T-helper 1 cell (primary cell): ENCODE data around the gene EPS8L1.
"Not testable (repeated sequence)": the region's sequence is repeated elsewhere in the genome, so short reads cannot be mapped to it uniquely, and the experiment has no call there.

ENCODE experiments used
- DNase-seq, 5 donors: peaks; one replicate each; pipeline ENCODE4 v3.0.0-alpha.2; 2012 to 2020

Gene EPS8L1

DNA sequence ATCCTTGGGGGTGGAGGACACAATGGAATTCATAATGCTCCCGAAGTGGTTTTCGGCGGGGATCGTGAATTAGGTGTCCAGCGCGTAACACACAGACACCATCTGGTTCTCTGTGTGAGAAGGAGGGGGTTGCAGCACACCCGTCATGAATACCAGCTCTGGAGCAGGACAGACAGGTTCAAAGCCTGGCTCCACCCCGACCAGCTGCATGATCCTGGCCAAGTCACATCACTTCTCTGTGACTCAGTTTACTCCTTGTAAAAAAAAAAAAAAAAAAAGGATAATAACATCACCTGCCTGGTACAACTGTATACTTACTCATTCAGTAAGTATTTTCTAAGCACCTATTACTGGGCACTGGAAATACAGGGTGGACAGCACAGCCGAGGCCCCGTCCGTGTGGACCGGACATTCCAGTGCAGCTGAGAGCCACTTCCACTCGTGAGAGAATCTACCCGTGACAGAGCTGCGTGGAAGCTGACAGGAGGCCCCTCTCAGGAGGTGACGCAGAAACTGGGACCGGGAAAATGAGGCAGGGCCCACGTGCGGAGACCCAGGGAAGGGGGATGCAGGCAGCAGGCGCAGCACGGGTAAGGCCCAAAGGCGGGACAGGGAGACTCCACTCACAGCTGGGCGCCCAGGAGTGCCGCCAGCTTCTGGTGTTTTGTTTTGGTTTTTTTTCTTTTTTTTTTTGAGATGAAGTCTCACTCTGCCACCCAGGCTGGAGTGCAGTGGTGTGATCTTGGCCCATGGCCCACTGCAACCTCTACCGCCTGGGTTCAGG, 24.7 kb upstream of the EPS8L1 start:
- DNase-seq, result no peak

- DNase-seq, result no peak
Observed at GRCh38 chr19:55053735-55054134, 21.9 kb upstream of the EPS8L1 start.

- DNase-seq, result no peak
Observed at GRCh38 chr19:55056827-55057226, 18.8 kb upstream of the EPS8L1 start.

DNA sequence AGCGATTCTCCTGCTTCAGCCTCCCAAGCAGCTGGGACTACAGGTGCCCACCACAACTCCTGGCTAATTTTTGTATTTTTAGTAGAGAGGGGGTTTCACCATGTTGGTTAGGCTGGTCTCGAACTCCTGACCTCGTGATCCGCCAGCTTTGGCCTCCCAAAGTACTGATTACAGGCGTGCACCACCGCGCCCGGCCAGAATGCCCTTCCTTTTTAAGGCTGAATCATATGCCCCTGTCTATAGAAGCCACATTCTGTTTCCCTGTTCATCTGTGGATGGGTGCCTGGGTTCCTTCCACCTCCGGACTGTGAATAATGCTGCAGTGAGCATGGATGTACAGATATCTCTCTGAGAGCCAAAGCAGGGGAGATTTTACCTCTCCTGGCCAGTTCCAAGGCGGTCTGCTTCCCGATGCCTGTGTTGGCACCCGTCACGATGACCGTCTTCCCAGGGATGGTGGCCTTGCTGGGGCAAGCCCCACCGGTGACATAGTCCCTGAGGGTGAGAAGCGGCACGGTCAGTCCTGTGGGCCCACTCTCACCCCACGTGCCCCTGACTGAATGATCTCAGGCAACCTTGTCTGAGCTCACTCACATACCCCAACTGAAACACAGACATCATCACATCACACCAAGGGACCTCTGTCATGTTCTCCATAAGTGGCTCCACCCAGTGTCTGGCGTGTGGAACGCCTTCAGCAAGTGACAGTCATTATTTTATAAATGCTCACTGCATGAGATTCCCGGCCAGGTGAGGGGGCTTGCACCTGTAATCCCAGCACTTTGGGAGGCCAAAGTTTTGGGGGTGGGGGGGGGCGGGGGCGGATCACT, 16.7 kb upstream of the EPS8L1 start:
- no peak for DNase-seq

- not testable (repeated sequence) for DNase-seq
Observed at GRCh38 chr19:55060287-55060686, 15.4 kb upstream of the EPS8L1 start.

DNA sequence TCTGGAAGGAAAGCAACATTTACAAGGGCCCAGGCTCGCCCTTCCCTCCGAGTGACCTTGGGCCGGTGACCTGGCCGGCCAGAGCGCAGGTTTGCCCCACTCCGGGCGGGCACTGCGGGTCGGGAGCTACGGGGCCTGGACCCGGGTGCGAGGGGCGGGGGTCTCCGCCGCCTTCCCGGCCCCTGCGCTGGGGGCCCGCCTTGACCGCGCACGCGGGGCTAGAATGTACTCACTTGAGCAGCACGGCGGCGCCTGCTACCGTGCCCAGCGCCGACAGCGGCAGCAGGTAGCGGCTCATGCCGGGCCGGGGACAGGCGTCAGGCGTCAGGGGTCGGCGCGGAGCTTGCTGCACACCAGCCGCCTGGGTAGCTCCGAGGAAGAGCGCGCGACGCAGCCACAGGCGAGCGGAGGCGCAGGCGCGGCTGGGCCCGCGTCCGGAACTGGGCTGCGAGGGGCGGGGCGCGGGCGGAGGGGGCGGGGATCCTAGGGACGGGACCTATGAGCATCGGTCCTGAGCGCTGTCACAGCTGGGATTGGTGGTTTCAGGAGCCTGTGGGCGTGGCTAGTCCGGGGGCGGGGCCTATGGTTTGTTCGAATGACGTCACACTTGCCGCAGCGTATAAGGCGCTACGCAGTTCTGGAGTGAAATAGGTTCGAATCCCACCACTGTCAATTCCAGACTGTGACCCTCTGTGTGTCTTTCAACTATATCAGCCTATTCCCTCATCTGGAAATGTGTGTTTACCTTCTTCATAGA, 12.8 kb upstream of the EPS8L1 start, which contains the start of gene RDH13:
Gene RDH13, minus strand, starts transcription at position 414 of the 757 bp plus-strand sequence. Its CDS starts 116 bp downstream, at position 298.
- DNase-seq, result peak; percentile 95 to 98 (median 97)

DNA sequence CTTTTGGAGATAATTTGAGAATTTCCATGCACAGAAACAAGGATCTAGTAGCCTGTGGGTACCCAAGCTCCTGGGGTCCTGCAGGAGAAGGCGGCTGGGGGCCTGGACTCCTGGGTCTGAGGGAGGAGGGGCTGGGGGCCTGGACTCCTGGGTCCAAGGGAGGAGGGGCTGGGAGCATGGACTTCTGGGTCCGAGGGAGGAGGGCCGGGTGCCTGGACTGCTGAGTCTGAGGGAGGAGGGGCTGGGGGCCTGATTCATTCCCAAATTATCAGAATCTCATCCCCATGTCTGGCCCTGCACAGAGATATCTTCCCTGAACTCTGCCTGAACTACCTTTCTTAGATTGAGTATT, 12.2 kb upstream of the EPS8L1 start:
- DNase-seq, result no peak

- not testable (repeated sequence) for DNase-seq
Observed at GRCh38 chr19:55065516-55065915, 10.2 kb upstream of the EPS8L1 start.

- DNase-seq, result no peak
Observed at GRCh38 chr19:55066107-55066709, 9.5 kb upstream of the EPS8L1 start.

DNA sequence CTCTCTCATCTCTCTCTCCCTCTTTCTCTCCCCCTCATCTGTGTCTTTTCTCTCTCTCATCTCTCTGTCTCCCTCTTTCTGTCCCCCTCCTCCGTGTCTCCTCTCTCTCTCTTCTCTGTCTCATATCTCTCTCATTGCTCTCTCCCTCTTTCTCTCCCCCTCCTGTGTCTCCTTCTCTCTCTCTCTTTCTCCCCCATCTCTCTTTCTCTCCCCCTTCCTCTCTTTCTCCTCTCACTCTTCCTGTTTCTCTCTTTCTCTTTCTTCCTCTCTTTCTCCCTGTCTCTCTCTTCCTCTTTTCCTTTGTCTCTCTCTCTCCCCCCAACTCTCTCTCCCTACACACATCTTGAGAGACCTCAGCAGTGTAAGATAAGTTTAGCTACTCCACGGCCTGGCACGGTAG, 7.8 kb upstream of the EPS8L1 start:
- DNase-seq, result no peak

GRCh38 chr19:55068950-55069864, 6.5 kb upstream of the EPS8L1 start:
- no peak for DNase-seq

DNA sequence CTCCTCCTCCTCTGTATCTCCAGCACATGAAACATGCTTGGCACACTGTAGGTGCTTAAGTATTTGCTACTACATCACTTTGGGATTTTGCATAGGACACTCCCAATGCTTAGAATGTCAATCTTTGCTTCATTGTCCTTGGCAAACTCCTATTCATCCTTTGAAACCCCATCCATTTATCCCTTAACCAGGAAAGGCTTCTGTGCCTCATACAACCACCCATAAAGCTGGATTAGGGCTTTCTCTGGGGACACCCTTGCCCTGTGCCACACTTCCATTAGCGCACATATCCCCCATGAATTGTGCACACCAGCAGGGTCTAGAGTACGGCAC, 5.8 kb upstream of the EPS8L1 start:
- DNase-seq, result no peak

GRCh38 chr19:55070466-55071128, 5.1 kb upstream of the EPS8L1 start:
- DNase-seq, result no peak

DNA sequence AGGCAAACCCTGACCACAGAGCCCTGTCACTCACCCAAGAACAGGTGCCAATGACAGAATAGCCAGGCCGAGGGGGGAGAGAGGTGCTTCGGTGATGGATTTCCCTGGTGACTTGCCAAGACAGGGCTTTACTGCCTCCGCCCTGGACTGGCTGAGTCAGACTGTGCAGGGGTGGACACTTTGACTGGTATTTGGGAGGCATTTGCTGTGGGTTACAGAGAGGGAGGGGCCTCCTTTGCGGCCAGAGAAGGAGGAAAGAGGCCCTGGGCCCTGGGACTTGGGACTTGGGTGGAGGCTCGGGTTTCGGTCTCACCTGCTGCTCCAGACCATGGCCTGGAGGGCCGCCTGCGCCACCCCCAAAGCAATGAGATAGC, 4.6 kb upstream of the EPS8L1 start:
- no peak for DNase-seq

DNA sequence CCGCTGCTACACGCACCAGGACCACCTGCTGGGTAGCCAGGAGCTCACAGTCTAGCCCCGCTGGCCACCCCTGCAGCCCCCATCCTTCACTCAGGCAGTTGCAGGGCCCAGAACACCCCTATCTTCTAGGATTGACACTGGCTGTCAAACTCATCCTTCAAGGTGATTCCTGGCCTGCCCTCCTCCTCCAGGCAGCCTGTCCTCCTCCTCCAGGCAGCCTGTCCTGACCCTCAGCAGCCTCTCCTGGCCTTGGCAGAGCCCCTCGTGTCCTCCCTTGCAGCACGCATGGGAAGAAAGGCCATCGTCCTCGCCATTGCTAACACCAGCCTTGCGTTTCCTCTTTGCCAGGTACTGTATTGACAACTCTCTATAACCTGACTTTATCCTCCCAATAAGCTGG, 3.8 kb upstream of the EPS8L1 start:
- no peak for DNase-seq

GRCh38 chr19:55076321-55076720, 652 bp downstream of the EPS8L1 start:
- DNase-seq, result no peak

GRCh38 chr19:55077106-55077505, 1.4 kb downstream of the EPS8L1 start:
- no peak for DNase-seq

- no peak for DNase-seq
Observed at GRCh38 chr19:55078996-55079395, 3.3 kb downstream of the EPS8L1 start.

DNA sequence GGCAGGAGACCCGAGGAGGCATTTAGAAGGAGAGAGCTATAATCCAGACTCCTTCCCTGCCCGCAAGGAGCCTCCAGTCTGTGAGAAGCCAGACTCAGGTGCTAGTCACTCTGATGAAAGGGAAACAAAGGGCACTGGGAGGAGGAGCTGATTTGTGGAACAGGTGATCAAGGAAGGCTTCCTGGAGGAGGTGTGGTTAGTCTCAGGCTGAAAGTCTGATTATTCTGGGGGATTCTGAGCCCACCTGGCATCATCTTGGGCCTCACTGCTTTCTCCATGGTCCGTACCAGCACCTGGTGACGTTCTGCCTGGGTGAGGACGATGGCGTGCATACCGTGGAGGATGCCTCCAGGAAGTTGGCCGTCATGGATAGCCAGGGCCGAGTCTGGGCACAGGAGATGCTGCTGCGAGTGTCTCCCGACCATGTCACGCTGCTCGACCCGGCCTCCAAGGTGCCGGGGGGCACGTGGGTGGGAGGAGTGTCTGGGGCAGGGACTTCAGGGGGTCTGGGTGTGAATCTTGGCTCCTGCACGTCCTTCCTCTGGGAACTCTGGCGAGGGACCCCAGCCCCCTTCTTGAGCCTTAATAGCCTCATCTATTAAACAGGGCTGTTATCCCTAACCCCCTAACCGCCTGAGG, 3.9 kb downstream of the EPS8L1 start:
- no peak for DNase-seq

GRCh38 chr19:55080121-55080967, 4.7 kb downstream of the EPS8L1 start:
- DNase-seq, result peak in 3 of 5 donors; percentile 36 to 81 (median 48)
